Measurements from ENCODE around the gene LPIN1. TPM values are rescaled to one million over a fixed set of nuclear protein-coding genes. Genes with fewer than 3 reads are reported as not detected.

The LPIN1 gene
- total RNA-seq, 1 experiment from 2014 or later = 45.8 TPM

- in situ Hi-C loops (cut with HindIII; ENCODE audit: low pct_unique_long_range_greater_than_20kb, low sequenced_read_pairs) = no loop called here
- no peak for DNase-seq (ENCODE audit: low read depth, low spot score)
Measured at GRCh38 chr2:11771971-11772615, 25.7 kb downstream of the LPIN1 start.

GRCh38 chr2:11773111-11773510 lies 26.7 kb downstream of the LPIN1 start:
- in situ Hi-C loops (cut with HindIII; ENCODE audit: low pct_unique_long_range_greater_than_20kb, low sequenced_read_pairs) = no loop called here
- no peak for DNase-seq (ENCODE audit: low read depth, low spot score)

- DNase-seq (ENCODE audit: low read depth, low spot score) = no peak
- in situ Hi-C loops (cut with HindIII; ENCODE audit: low pct_unique_long_range_greater_than_20kb, low sequenced_read_pairs) = no loop called here
Measured at GRCh38 chr2:11773747-11774525, 27.5 kb downstream of the LPIN1 start.

- in situ Hi-C loops (cut with HindIII; ENCODE audit: low pct_unique_long_range_greater_than_20kb, low sequenced_read_pairs) = no loop called here
Measured at GRCh38 chr2:11774600-11774999, 28.2 kb downstream of the LPIN1 start.

GRCh38 chr2:11775384-11775783 lies 29.0 kb downstream of the LPIN1 start:
- no peak for DNase-seq (ENCODE audit: low read depth, low spot score)
- in situ Hi-C loops (cut with HindIII; ENCODE audit: low pct_unique_long_range_greater_than_20kb, low sequenced_read_pairs) = loop anchor here (25.0 kb wide), 1 partner anchor 88 kb away; no protein-coding TSS in a partner anchor

More at GRCh38 chr2:11774600-11774999, 28.2 kb downstream of the LPIN1 start:
- no peak for DNase-seq (ENCODE audit: low read depth, low spot score)

- in situ Hi-C loops (cut with HindIII; ENCODE audit: low pct_unique_long_range_greater_than_20kb, low sequenced_read_pairs) = loop anchor here (25.0 kb wide), 1 partner anchor 90 kb away; no protein-coding TSS in a partner anchor
- DNase-seq (ENCODE audit: low read depth, low spot score) = no peak
Measured at GRCh38 chr2:11777066-11777782, 30.8 kb downstream of the LPIN1 start.

- DNase-seq (ENCODE audit: low read depth, low spot score) = no peak
- in situ Hi-C loops (cut with HindIII; ENCODE audit: low pct_unique_long_range_greater_than_20kb, low sequenced_read_pairs) = loop anchor here (25.0 kb wide), 1 partner anchor 91 kb away; no protein-coding TSS in a partner anchor
Measured at GRCh38 chr2:11777886-11778415, 31.5 kb downstream of the LPIN1 start.

GRCh38 chr2:11778416-11778815 lies 32.0 kb downstream of the LPIN1 start:
- in situ Hi-C loops (cut with HindIII; ENCODE audit: low pct_unique_long_range_greater_than_20kb, low sequenced_read_pairs) = loop anchor here (25.0 kb wide), 1 partner anchor 91 kb away; no protein-coding TSS in a partner anchor
- DNase-seq (ENCODE audit: low read depth, low spot score) = no peak

- in situ Hi-C loops (cut with HindIII; ENCODE audit: low pct_unique_long_range_greater_than_20kb, low sequenced_read_pairs) = loop anchor here (25.0 kb wide), 1 partner anchor 92 kb away; no protein-coding TSS in a partner anchor
- peak; percentile 81 for DNase-seq (ENCODE audit: low read depth, low spot score)
Measured at GRCh38 chr2:11778923-11779757, 32.7 kb downstream of the LPIN1 start.

GRCh38 chr2:11781602-11782001 lies 35.2 kb downstream of the LPIN1 start:
- no peak for DNase-seq (ENCODE audit: low read depth, low spot score)
- in situ Hi-C loops (cut with HindIII; ENCODE audit: low pct_unique_long_range_greater_than_20kb, low sequenced_read_pairs) = loop anchor here (25.0 kb wide), 1 partner anchor 94 kb away; no protein-coding TSS in a partner anchor

GRCh38 chr2:11784280-11784679 lies 37.8 kb downstream of the LPIN1 start:
- in situ Hi-C loops (cut with HindIII; ENCODE audit: low pct_unique_long_range_greater_than_20kb, low sequenced_read_pairs) = loop anchor here (25.0 kb wide), 1 partner anchor 97 kb away; no protein-coding TSS in a partner anchor

GRCh38 chr2:11784747-11785610 lies 38.5 kb downstream of the LPIN1 start:
- peak; percentile 50 for DNase-seq (ENCODE audit: low read depth, low spot score)
- in situ Hi-C loops (cut with HindIII; ENCODE audit: low pct_unique_long_range_greater_than_20kb, low sequenced_read_pairs) = loop anchor here (25.0 kb wide), 1 partner anchor 98 kb away; no protein-coding TSS in a partner anchor

More at GRCh38 chr2:11784280-11784679, 37.8 kb downstream of the LPIN1 start:
- no peak for DNase-seq (ENCODE audit: low read depth, low spot score)

- no peak for DNase-seq (ENCODE audit: low read depth, low spot score)
- in situ Hi-C loops (cut with HindIII; ENCODE audit: low pct_unique_long_range_greater_than_20kb, low sequenced_read_pairs) = loop anchor here (25.0 kb wide), 1 partner anchor 98 kb away; no protein-coding TSS in a partner anchor
Measured at GRCh38 chr2:11785611-11785940, 39.1 kb downstream of the LPIN1 start.

- no peak for DNase-seq (ENCODE audit: low read depth, low spot score)
- in situ Hi-C loops (cut with HindIII; ENCODE audit: low pct_unique_long_range_greater_than_20kb, low sequenced_read_pairs) = loop anchor here (25.0 kb wide), 1 partner anchor 99 kb away; no protein-coding TSS in a partner anchor
Measured at GRCh38 chr2:11786191-11786590, 39.8 kb downstream of the LPIN1 start.

- DNase-seq (ENCODE audit: low read depth, low spot score) = no peak
- in situ Hi-C loops (cut with HindIII; ENCODE audit: low pct_unique_long_range_greater_than_20kb, low sequenced_read_pairs) = loop anchor here (25.0 kb wide), 1 partner anchor 99 kb away; no protein-coding TSS in a partner anchor
Measured at GRCh38 chr2:11786592-11786991, 40.2 kb downstream of the LPIN1 start.

- no peak for DNase-seq (ENCODE audit: low read depth, low spot score)
- in situ Hi-C loops (cut with HindIII; ENCODE audit: low pct_unique_long_range_greater_than_20kb, low sequenced_read_pairs) = loop anchor here (25.0 kb wide), 1 partner anchor 101 kb away; no protein-coding TSS in a partner anchor
Measured at GRCh38 chr2:11787991-11788390, 41.6 kb downstream of the LPIN1 start.

All from SK-MEL-5 (cell line).